ENCODE data around the gene BAIAP2L1.

BAIAP2L1 gene

DNA sequence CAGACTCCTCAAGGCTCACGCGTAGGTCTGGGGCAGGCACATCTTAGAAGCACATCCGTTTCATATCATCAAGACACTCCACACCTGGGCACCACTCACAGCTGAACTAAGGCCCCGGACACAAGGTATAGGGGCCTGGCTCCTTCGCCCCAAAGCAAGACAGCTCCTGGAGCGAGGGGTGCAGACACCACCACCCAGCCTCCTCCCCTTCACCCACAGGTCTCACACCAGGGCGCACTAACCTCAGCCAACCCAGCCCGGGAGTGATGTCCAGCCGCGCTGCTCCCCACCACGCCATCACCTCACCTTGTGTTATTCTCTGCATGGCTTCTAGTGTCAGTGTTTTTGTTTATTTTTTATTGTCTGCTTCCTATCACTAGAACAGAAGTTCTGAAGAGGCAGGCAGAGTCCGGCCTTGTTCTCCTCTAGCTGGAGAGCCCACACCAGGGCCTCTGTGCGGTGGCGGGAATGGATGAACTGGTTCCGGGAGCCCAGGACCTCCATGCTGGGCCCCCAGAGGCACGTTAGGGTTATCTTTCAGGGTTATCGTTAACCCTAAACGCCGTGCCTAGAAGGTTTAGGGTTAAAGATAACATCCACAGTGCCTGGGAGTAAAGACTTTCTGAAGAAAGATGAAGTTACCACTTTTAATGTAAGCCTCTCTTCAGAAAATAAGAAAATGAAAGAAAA lies 97.6 kb downstream of the BAIAP2L1 start:
- no peak overlapping the region for H3K4me3 ChIP-seq (ENCODE audit: low read depth, low read length)
- TF ChIP-seq, protein P1, sequence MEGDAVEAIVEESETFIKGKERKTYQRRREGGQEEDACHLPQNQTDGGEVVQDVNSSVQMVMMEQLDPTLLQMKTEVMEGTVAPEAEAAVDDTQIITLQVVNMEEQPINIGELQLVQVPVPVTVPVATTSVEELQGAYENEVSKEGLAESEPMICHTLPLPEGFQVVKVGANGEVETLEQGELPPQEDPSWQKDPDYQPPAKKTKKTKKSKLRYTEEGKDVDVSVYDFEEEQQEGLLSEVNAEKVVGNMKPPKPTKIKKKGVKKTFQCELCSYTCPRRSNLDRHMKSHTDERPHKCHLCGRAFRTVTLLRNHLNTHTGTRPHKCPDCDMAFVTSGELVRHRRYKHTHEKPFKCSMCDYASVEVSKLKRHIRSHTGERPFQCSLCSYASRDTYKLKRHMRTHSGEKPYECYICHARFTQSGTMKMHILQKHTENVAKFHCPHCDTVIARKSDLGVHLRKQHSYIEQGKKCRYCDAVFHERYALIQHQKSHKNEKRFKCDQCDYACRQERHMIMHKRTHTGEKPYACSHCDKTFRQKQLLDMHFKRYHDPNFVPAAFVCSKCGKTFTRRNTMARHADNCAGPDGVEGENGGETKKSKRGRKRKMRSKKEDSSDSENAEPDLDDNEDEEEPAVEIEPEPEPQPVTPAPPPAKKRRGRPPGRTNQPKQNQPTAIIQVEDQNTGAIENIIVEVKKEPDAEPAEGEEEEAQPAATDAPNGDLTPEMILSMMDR (conservative IDR thresholded peaks at IDR 0.05; ENCODE audit: low read depth, low read length): no peak
- DNase-seq (ENCODE audit: low read depth): no peak

DNA sequence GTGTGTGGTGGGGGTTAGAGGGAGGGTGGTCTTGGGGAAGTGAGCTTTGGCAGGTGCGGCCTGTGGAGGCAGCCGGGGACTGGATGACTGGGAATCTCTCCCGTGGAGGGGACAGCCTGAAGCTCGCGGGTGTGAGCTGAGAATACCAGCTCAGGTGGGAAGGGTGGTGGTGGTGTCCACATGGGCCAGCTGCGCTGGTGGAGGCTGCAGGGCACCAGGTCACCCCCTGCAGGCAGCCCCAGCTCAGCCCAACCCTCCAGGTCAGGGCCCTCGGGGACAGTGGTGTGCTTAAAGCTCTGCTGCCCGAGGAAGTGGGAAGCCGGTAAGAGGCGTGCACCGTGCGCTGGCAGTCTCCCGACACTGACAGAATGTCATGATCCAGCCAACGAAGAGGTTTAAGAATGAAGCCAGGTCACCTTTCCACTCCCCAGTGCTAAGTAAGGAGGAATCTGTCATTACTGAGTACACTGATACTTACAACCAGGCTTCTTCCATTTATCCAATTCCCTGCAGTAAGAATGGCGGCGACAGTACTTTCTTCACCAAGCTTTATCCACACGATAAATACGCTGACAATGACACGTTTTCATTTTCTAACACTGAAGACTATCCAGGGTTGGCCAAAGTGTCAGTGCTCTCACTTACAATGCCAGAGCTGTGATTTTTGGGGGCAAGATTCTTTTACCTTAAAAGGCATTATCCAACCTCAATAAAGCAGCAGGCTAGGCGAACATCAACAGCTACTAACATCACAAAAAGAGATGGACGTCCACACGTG lies 99.0 kb downstream of the BAIAP2L1 start:
- no peak for DNase-seq (ENCODE audit: low read depth)
- TF ChIP-seq, protein P1 (conservative IDR thresholded peaks at IDR 0.05; ENCODE audit: low read depth, low read length): no peak
- H3K4me3 ChIP-seq (ENCODE audit: low read depth, low read length): no peak overlapping the region

DNA sequence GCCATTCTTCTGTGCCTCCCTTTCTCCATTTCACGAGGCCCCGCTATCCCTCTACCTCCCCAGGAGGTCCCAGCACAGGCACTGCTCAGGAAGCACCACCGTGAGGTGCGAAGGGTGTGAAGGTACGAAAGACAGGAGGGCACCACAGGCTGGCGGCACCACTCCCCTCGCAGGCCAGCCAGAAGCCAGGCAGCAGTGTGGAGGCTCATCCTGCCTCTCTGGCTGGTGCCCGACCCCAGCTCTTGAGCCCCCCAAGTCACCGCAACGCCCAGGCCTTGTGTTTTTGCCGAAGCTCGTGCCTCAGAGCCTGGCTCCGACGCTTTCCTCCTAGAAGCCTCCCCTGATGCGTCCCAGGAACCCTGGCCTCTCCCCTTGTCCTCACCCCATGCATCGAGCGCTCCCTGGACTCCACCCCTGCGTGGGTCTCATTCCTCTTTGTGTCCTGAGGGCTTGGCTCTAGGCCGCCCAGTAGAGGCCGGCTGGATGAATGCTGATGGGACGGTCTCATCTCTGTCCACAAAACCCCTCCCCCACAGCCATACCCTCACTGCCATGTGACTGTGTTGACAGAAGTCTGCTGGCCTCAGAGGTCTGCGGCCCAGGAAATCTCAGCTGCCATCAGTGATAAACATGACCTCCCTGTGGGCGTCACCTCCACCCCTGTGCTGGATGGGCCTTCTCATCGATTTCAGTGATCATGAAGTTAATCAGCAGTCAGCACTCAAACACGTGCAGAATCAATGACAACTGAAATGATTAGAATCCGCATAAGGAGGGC lies 100.1 kb downstream of the BAIAP2L1 start:
- TF ChIP-seq, protein P1 (conservative IDR thresholded peaks at IDR 0.05; ENCODE audit: low read depth, low read length): no peak
- no peak for DNase-seq (ENCODE audit: low read depth)
- no peak overlapping the region for H3K4me3 ChIP-seq (ENCODE audit: low read depth, low read length)

DNA sequence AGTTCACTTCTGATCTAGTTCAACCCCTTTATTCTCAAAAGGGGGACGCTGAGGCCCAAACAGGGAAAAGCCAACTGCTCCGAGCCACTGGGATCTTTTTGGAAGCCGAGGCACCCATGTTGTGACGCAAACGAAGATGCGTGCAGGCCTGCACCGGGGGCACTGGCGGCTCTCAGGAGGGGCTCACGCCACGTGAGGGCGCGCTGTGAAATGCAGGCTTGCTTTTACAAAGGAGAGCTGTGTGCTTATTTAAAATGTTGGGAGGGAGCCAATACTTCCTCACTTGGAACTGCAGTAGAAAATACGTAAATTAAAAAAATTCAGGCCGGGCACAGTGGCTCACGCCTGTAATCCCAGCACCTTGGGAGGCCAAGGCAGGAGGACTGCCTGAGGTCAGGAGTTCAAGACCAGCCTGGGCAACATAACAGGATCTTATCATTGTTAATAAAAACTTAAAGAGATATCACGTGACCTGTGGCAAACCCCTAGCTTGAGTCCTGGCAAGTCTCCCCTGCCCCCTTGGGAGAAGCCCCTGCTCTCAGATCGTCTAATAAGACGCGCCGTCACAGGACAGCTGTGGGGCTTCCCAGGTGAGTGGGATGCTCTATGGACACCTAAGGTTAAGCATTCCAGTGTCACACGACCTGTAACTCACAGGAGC lies 103.1 kb downstream of the BAIAP2L1 start:
- H3K4me3 ChIP-seq (ENCODE audit: low read depth, low read length): no peak overlapping the region
- TF ChIP-seq, protein P1 (conservative IDR thresholded peaks at IDR 0.05; ENCODE audit: low read depth, low read length): peak; percentile 32
- peak; percentile 34 for DNase-seq (ENCODE audit: low read depth)

DNA sequence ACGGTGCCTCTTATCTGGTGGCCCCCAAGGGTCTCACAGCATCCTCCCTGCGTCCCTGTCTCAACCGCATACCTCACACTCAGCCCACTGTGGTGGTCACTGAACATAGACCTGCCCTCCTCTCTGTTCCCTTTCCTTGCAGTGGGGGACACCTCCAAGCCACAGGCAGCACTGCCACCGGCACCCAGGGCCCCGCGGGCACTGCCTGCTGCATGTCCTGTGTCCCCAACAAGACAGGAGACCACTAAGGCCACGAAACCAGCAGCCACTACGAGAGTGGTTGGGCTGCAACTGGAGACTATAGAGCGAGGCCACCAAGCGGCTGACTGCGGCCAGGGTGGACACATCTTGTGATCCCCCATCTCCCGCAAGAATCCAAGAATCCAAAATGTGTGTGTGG lies 104.1 kb downstream of the BAIAP2L1 start:
- TF ChIP-seq, protein P1 (conservative IDR thresholded peaks at IDR 0.05; ENCODE audit: low read depth, low read length): no peak
- no peak overlapping the region for H3K4me3 ChIP-seq (ENCODE audit: low read depth, low read length)
- DNase-seq (ENCODE audit: low read depth): no peak

DNA sequence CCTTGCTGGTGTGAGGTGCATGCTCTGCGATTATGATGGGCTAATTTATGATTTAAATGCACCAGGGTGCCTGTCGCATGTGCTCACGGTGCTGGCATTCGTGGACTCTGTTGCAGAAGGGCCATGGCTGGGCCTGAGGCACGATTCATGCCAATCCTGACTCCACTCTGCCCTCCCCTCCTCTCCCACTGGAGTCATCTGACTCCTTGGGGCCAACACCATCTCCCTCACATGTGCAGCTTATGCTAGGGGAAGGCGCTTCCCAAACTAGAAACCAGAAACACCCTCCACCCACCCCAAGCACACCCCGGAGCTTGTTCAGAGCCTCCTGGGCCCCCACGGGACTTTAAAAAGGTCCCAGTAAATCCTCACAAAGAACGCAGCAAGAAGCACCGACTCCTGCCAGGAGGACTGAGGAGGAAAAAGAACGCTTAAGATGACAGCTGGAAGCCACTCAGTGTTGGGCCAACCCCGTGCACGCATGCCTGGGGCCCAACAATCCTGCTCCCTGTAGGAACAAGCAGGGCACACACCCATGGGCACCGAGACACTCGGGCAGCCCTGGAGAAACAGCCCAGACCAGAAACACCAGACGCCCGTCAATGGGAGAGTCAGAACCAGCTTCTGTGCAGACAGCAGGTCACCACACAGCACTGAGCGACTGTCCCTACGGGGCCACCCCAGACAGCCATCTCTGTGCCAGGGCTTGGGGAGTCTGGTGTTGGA lies 105.3 kb downstream of the BAIAP2L1 start:
- no peak overlapping the region for H3K4me3 ChIP-seq (ENCODE audit: low read depth, low read length)
- no peak for DNase-seq (ENCODE audit: low read depth)
- TF ChIP-seq, protein P1 (conservative IDR thresholded peaks at IDR 0.05; ENCODE audit: low read depth, low read length): no peak

All from choroid plexus epithelial cell (primary cell).